ENCODE measurements around the gene ZBTB43. TPM values are rescaled to one million over a fixed set of nuclear protein-coding genes. Genes with fewer than 3 reads are reported as not detected.

ZBTB43 gene
- total and polyA plus RNA-seq, 7 donors = 1.8 to 12.2 (median 6.7) TPM

GRCh38 chr9:126794441-126794840 lies 10.4 kb upstream of the ZBTB43 start:
- Histone ChIP-seq H3K36me3 (no peaks in the 10 kb centered on the region), H3K27me3 (peaks cover 0 to 13% (median 0%) of the 10 kb centered on the region in 3 donors), H3K4me3 (no peak overlapping the region), H3K27ac (no peak overlapping the region), H3K9me3 (no peaks in the 10 kb centered on the region), H3K4me1 (no peaks in the 10 kb centered on the region)
- intact Hi-C loops (cut with DNase I) = no loop called here
- 64 to 83% methylated on average over 6 of the region's 6 CpGs for WGBS, 2 donors
- no peak for DNase-seq
- no peak for TF ChIP-seq CTCF (IDR thresholded peaks at IDR 0.05)
- TF ChIP-seq POLR2A (IDR thresholded peaks at IDR 0.05) = no peak
- no peak for TF ChIP-seq POLR2AphosphoS5 (IDR thresholded peaks at IDR 0.05)
- TF ChIP-seq EP300 (IDR thresholded peaks at IDR 0.05) = no peak

GRCh38 chr9:126796758-126797157 lies 8.1 kb upstream of the ZBTB43 start:
- DNase-seq = peak; percentile 20
- H3K4me1 ChIP-seq = no peaks in the 10 kb centered on the region
- peaks cover 0 to 13% (median 0%) of the 10 kb centered on the region in 3 donors for H3K27me3 ChIP-seq
- no peak overlapping the region for H3K4me3 ChIP-seq
- no peak overlapping the region for H3K27ac ChIP-seq
- WGBS, 2 donors = 80 to 85% methylated on average over 4 of the region's 4 CpGs
- TF ChIP-seq POLR2A (IDR thresholded peaks at IDR 0.05) = no peak
- TF ChIP-seq CTCF (IDR thresholded peaks at IDR 0.05) = no peak
- no peak for TF ChIP-seq EP300 (IDR thresholded peaks at IDR 0.05)
- TF ChIP-seq POLR2AphosphoS5 (IDR thresholded peaks at IDR 0.05) = no peak
- H3K9me3 ChIP-seq = no peaks in the 10 kb centered on the region
- intact Hi-C loops (cut with DNase I) = no loop called here
- H3K36me3 ChIP-seq = no peaks in the 10 kb centered on the region

- DNase-seq = no peak
- Histone ChIP-seq H3K9me3 (no peaks in the 10 kb centered on the region), H3K27me3 (peaks cover 0 to 13% (median 0%) of the 10 kb centered on the region in 3 donors), H3K27ac (no peak overlapping the region), H3K4me3 (no peak overlapping the region), H3K36me3 (no peaks in the 10 kb centered on the region), H3K4me1 (no peaks in the 10 kb centered on the region)
- WGBS, 2 donors = 82 to 92% methylated on average over 2 of the region's 2 CpGs
- intact Hi-C loops (cut with DNase I) = no loop called here
- TF ChIP-seq CTCF (IDR thresholded peaks at IDR 0.05) (no peak), POLR2AphosphoS5 (IDR thresholded peaks at IDR 0.05) (no peak), POLR2A (IDR thresholded peaks at IDR 0.05) (no peak), EP300 (IDR thresholded peaks at IDR 0.05) (no peak)
Measured at GRCh38 chr9:126797903-126798302, 6.9 kb upstream of the ZBTB43 start.

- H3K27ac ChIP-seq = no peak overlapping the region
- H3K36me3 ChIP-seq = no peaks in the 10 kb centered on the region
- H3K9me3 ChIP-seq = no peaks in the 10 kb centered on the region
- H3K4me3 ChIP-seq = no peak overlapping the region
- DNase-seq = peak; percentile 26
- H3K27me3 ChIP-seq = peaks cover 0 to 6% (median 0%) of the 10 kb centered on the region in 3 donors
- no peaks in the 10 kb centered on the region for H3K4me1 ChIP-seq
- WGBS, 2 donors = 74 to 78% methylated on average over 1 of the region's 1 CpG
- intact Hi-C loops (cut with DNase I) = no loop called here
- no peak for TF ChIP-seq POLR2AphosphoS5 (IDR thresholded peaks at IDR 0.05)
- no peak for TF ChIP-seq EP300 (IDR thresholded peaks at IDR 0.05)
- TF ChIP-seq POLR2A (IDR thresholded peaks at IDR 0.05) = no peak
- TF ChIP-seq CTCF (IDR thresholded peaks at IDR 0.05) = no peak
Measured at GRCh38 chr9:126799034-126799433, 5.8 kb upstream of the ZBTB43 start.

All from sigmoid colon (tissue), 7 donors.